ENCODE results near the gene EVI5. TPM values are rescaled to one million over a fixed set of nuclear protein-coding genes. Genes with fewer than 3 reads are reported as not detected.
"Not testable (repeated sequence)": the region's sequence is repeated elsewhere in the genome, so short reads cannot be mapped to it uniquely, and the experiment has no call there.

Gene EVI5
- total RNA-seq, 4 donors from 2014 or later: 13.6 to 21.6 (median 14.8) TPM

DNA sequence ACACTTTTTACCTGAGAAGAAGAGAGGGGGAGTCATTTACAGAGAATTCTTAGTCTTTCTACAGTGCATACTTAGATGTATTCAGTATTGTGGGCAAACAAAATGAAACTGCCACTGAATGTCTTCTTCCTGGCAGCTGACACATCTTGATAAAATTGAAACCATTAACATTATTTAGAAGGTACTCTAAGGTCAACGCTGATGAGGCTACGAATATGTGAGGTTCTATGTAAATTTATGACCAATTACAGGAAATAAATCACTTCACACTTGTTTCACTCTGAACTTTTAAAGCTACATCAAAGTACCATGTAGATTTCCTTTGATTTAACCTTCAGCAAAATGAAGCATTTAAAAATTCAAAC, 246.9 kb downstream of the EVI5 start:
- no peak overlapping the region for H3K27ac ChIP-seq
- DNase-seq (ENCODE audit: low spot score in 2 of 2): no peak
- no peaks in the 10 kb centered on the region for H3K9me3 ChIP-seq
- H3K36me3 ChIP-seq: no peaks in the 10 kb centered on the region
- H3K4me1 ChIP-seq: peaks cover 6% of the 10 kb centered on the region
- 10% methylated on average over 2 of the region's 2 CpGs for WGBS
- no peak overlapping the region for H3K4me3 ChIP-seq
- no peaks in the 10 kb centered on the region for H3K27me3 ChIP-seq
- TF ChIP-seq POLR2A (IDR thresholded peaks at IDR 0.05) (no peak), CTCF (IDR thresholded peaks at IDR 0.05) (no peak)

- WGBS: 35% methylated on average over 2 of the region's 2 CpGs
- no peak for DNase-seq (ENCODE audit: low spot score in 2 of 2)
- no peaks in the 10 kb centered on the region for H3K27me3 ChIP-seq
- peaks cover 6% of the 10 kb centered on the region for H3K4me1 ChIP-seq
- no peaks in the 10 kb centered on the region for H3K36me3 ChIP-seq
- H3K9me3 ChIP-seq: no peaks in the 10 kb centered on the region
- H3K27ac ChIP-seq: no peak overlapping the region
- TF ChIP-seq EP300 (IDR thresholded peaks at IDR 0.05) (no peak), POLR2A (IDR thresholded peaks at IDR 0.05) (no peak), CTCF (IDR thresholded peaks at IDR 0.05) (no peak), POLR2AphosphoS5 (IDR thresholded peaks at IDR 0.05) (no peak)
- H3K4me3 ChIP-seq: no peak overlapping the region
These were observed 247.7 kb downstream of the EVI5 start for GRCh38 chr1:92536980-92537884.

GRCh38 chr1:92536211-92536979, 248.5 kb downstream of the EVI5 start:
- Histone ChIP-seq H3K4me3 (no peak overlapping the region), H3K27me3 (no peaks in the 10 kb centered on the region), H3K27ac (no peak overlapping the region), H3K4me1 (peaks cover 6% of the 10 kb centered on the region), H3K36me3 (no peaks in the 10 kb centered on the region), H3K9me3 (no peaks in the 10 kb centered on the region)
- TF ChIP-seq POLR2AphosphoS5 (IDR thresholded peaks at IDR 0.05): no peak
- 92% methylated on average over 5 of the region's 5 CpGs for WGBS
- no peak for DNase-seq (ENCODE audit: low spot score in 2 of 2)

GRCh38 chr1:92532371-92532770, 252.5 kb downstream of the EVI5 start:
- H3K4me1 ChIP-seq; H3K36me3 ChIP-seq; DNase-seq (ENCODE audit: low spot score in 2 of 2); H3K9me3 ChIP-seq; H3K4me3 ChIP-seq; H3K27me3 ChIP-seq; H3K27ac ChIP-seq: not testable (repeated sequence)
- 93% methylated on average over 4 of the region's 4 CpGs for WGBS

DNA sequence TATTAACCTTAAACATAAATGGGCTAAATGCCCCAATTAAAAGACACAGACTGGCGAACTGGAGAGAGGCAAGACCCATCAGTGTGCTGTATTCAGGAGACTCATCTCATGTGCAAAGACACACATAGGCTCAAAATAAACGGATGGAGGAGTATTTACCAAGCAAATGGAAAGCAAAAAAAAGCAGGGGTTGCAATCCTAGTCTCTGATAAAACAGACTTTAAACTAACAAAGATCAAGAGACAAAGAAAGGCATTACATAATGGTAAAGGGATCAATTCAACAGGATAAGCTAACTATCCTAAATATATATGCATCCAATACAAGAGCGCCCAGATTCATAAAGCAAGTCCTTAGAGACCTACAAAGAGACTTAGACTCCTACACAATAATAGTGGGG, 253.0 kb downstream of the EVI5 start:
- H3K36me3 ChIP-seq; H3K27me3 ChIP-seq; DNase-seq (ENCODE audit: low spot score in 2 of 2); H3K4me1 ChIP-seq; H3K4me3 ChIP-seq; H3K9me3 ChIP-seq; H3K27ac ChIP-seq: not testable (repeated sequence)
- WGBS: 93% methylated on average over 3 of the region's 3 CpGs

- no peak for DNase-seq (ENCODE audit: low spot score in 2 of 2)
- H3K36me3 ChIP-seq: no peaks in the 10 kb centered on the region
- H3K9me3 ChIP-seq: no peaks in the 10 kb centered on the region
- H3K27me3 ChIP-seq: no peaks in the 10 kb centered on the region
- no peaks in the 10 kb centered on the region for H3K4me1 ChIP-seq
- H3K27ac ChIP-seq: no peak overlapping the region
- TF ChIP-seq EP300 (IDR thresholded peaks at IDR 0.05) (no peak), POLR2A (IDR thresholded peaks at IDR 0.05) (no peak), POLR2AphosphoS5 (IDR thresholded peaks at IDR 0.05) (no peak), CTCF (IDR thresholded peaks at IDR 0.05) (no peak)
- WGBS: 90% methylated on average over 2 of the region's 2 CpGs
- H3K4me3 ChIP-seq: no peak overlapping the region
These were observed 257.2 kb downstream of the EVI5 start for GRCh38 chr1:92527670-92528069.

DNA sequence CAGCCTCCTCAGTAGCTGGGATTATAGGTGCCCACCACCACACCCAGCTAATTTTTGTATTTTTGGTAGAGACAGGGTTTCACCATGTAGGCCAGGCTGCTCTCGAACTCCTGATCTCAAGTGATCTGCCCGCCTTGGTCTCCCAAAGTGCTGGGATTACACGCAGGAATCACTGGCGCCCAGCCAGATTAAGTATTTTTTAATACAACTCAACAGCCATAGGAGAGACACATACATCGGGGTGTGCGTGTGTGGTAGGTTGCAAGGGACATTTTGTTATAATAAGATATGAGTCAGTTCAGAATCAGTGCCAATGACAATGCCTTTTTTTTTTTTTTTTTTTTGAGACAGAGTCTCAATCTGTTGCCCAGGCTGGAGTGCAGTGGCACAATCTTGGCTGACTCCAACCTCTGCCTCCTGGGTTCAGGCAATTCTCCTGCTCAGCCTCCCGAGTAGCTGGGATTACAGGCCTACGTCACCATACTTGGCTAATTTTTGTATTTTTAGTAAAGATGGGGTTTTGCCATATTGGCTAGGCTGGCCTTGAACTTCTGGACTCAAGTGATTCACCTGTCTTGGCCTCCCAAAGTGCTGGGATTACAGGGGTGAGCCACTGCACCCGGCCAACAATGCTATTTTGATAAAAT, 259.8 kb downstream of the EVI5 start:
- H3K4me1 ChIP-seq; H3K36me3 ChIP-seq; H3K27me3 ChIP-seq; H3K9me3 ChIP-seq; DNase-seq (ENCODE audit: low spot score in 2 of 2); H3K4me3 ChIP-seq; H3K27ac ChIP-seq: not testable (repeated sequence)
- WGBS: 95% methylated on average over 9 of the region's 9 CpGs
